ENCODE results near the gene PRMT9. TPM values are rescaled to one million over a fixed set of nuclear protein-coding genes. Genes with fewer than 3 reads are reported as not detected.

The PRMT9 gene
- total and polyA plus RNA-seq, 2 of the 13 experiments (the other 11 are each of a cell fraction or from before 2014, with no cell fraction given): 4.0 to 9.7 TPM

- CTCF ChIA-PET (ENCODE audit: low intra/inter-chr PET ratio, low total read pairs): no interaction called here
- no peak for FAIRE-seq
- POLR2A ChIA-PET: interaction anchor here (0.8 to 1.7 kb wide), 2 partner anchors 9 to 115 kb away, joined by 3 read pairs; partner anchors contain the start of gene TMEM184C
- no peak for TF ChIP-seq SP140L (CRISPR knock-in tag; IDR thresholded peaks at IDR 0.05; ENCODE audit: borderline replicate concordance)
- TF ChIP-seq MEF2D (CRISPR knock-in tag; IDR thresholded peaks at IDR 0.05): no peak
- no peak for TF ChIP-seq HMGA1 (CRISPR knock-in tag; conservative IDR thresholded peaks at IDR 0.05)
- TF ChIP-seq PRDM15 (CRISPR knock-in tag; IDR thresholded peaks at IDR 0.05): peak; percentile 31; the same call in 1 of the 2 replicates
- TF ChIP-seq ZNF777 (CRISPR knock-in tag; IDR thresholded peaks at IDR 0.05): 0 out of 2 replicates have a peak, but pooled peaks have one; percentile 51
- no peak for TF ChIP-seq MBNL3 (CRISPR knock-in tag; conservative IDR thresholded peaks at IDR 0.05)
- TF ChIP-seq HNF4A (CRISPR knock-in tag; IDR thresholded peaks at IDR 0.05): peak; percentile 25; the same call in 1 of the 2 replicates
- peak; percentile 10; the same call in 1 of the 2 replicates for TF ChIP-seq TFDP2 (CRISPR knock-in tag; IDR thresholded peaks at IDR 0.05)
- no peak for TF ChIP-seq ZNF792 (CRISPR knock-in tag; IDR thresholded peaks at IDR 0.05)
- no peak for TF ChIP-seq ZKSCAN5 (CRISPR knock-in tag; IDR thresholded peaks at IDR 0.05)
- TF ChIP-seq HNRNPLL (IDR thresholded peaks at IDR 0.05; ENCODE audit: low read depth, low read length, poor library complexity, severe bottlenecking): peak; percentile 11
- TF ChIP-seq NRL (CRISPR knock-in tag; IDR thresholded peaks at IDR 0.05; ENCODE audit: borderline replicate concordance): peak; percentile 39; the same call in 1 of the 2 replicates
- no peak for TF ChIP-seq RBM39 (IDR thresholded peaks at IDR 0.05; ENCODE audit: low read depth, low read length, poor library complexity, severe bottlenecking)
- no peak for TF ChIP-seq TAF15 (IDR thresholded peaks at IDR 0.05; ENCODE audit: low read depth, low read length, poor library complexity, severe bottlenecking)
- TF ChIP-seq EZH2 (conservative IDR thresholded peaks at IDR 0.05; ENCODE audit: low read depth, low read length): peak; percentile 36
- no peak for TF ChIP-seq ZNF766 (CRISPR knock-in tag; IDR thresholded peaks at IDR 0.05; ENCODE audit: borderline replicate concordance)
- 0 out of 2 replicates have a peak, but pooled peaks have one; percentile 53 for TF ChIP-seq ZNF276 (CRISPR knock-in tag; IDR thresholded peaks at IDR 0.05; ENCODE audit: low read depth)
Observed at GRCh38 chr4:147732518-147733235, 48.7 kb upstream of the PRMT9 start.

More at GRCh38 chr4:147732518-147733235, 48.7 kb upstream of the PRMT9 start:
- Histone ChIP-seq H3K27me3 (ENCODE audit: control insufficient read depth in 1 of 2, insufficient read depth in 2 of 2, low read length in 2 of 2) (peaks cover 2 to 41% of the 10 kb centered on the region in 2 experiments; a peak in 4 of 5 replicates), H4K20me1 (ENCODE audit: insufficient read depth, low read length) (no peaks in the 10 kb centered on the region), H3K9me3 (ENCODE audit: low read length) (no peaks in the 10 kb centered on the region), H3K27ac (ENCODE audit: extremely low read length, insufficient read depth, low read length) (no peak overlapping the region), H3K4me2 (ENCODE audit: low read depth, low read length) (peak overlapping the region; percentile 81), H3K4me1 (ENCODE audit: insufficient read depth, low read length) (peaks cover 32% of the 10 kb centered on the region), H3K79me2 (ENCODE audit: insufficient read depth, low read length) (no peaks in the 10 kb centered on the region), H3K4me3 (replicated peaks in 1 of 3; ENCODE audit: insufficient read depth in 1 of 3, low read depth in 2 of 3, low read length in 3 of 3) (peak overlapping the region; percentile 56 to 77 (median 66)), H3K36me3 (replicated peaks in 1 of 2; ENCODE audit: control insufficient read depth in 1 of 2, insufficient read depth in 2 of 2, low read length in 2 of 2) (no peaks in the 10 kb centered on the region), H2AFZ (ENCODE audit: low read length) (no peak overlapping the region), H3K9ac (ENCODE audit: insufficient read depth, low read depth, low read length) (no peak overlapping the region)
- WGBS (ENCODE audit: low lambda C conversion rate): 2% methylated on average over 19 of the region's 38 CpGs
- peak; percentile 74 for ATAC-seq
- no peak for DNase-seq (ENCODE audit: low spot score)
- intact Hi-C loops (cut with micrococcal nuclease; ENCODE audit: unreplicated experiment) (loop anchor here (5.0 kb wide), 1 partner anchor 115 kb away; the partner anchor contains the start of gene TMEM184C), in situ Hi-C loops (cut with HindIII; ENCODE audit: extremely low pct_ligation_motif_present, low pct_unique_long_range_greater_than_20kb) (no loop called here)
- no TSS peak for BruUV-seq (replicated peaks)

Data from HepG2 (cell line).